ENCODE results near the gene TTC7B. TPM values are rescaled to one million over a fixed set of nuclear protein-coding genes. Genes with fewer than 3 reads are reported as not detected.

Gene TTC7B
- total and polyA plus RNA-seq, 2 of the 8 experiments (the other 6 are each of a cell fraction or from before 2014, with no cell fraction given): 23.7 to 34.0 TPM

DNA sequence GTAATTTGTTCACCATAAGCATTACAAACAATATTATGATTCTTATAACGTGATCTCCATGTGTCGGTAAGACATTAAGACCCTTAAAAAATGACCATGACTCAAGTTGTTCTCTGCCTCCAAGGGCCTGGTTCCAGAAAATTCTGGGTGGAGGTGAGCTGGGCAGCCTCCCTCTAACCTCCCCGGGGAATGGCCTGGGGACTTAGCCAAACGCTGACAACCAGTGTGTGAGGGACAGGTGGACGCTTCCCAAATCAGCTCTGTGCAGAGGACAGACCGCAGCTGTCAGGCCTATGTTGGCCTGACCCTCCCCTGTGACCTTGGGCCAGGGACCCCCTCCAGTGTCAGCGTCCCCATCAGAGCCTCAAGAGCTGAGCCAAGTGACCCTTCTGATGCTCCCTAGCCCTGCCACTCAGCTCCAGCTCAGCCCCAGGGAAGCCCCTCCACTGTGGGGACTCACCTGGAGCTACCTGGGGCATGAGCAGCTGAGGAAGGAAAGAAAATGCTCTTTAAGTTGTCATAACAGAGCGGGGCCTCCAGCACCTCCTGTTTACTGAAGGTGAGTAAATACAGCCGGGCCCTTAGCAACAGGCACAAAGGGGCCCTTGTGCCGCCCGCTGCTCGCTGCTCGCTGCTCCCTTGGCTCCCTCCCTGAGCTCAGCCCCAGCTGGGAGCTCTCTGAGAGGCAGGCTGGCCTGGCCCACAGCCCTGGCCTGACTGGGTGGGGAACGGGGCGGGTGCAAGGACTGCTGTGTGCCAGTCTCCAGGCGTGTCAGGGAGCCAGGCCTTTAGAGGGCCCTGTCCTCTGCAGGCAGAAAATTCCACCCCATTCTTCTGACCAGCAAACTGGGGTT is 302.8 kb downstream of the TTC7B start (continued):
- no peak for TF ChIP-seq NRF1 (IDR thresholded peaks at IDR 0.05; ENCODE audit: low read depth, low read length)
